ENCODE measurements around the gene GAGE10. TPM values are rescaled to one million over a fixed set of nuclear protein-coding genes. Genes with fewer than 3 reads are reported as not detected.

The GAGE10 gene
- total RNA-seq, 1 donor from 2014 or later = not detected

- DNase-seq (ENCODE audit: low spot score) = no peak
- H3K36me3 Mint-ChIP-seq (ENCODE audit: low read depth) = peaks cover 3% of the 10 kb centered on the region
- TF ChIP-seq CTCF (IDR thresholded peaks at IDR 0.05) = no peak
- peaks cover 6% of the 10 kb centered on the region for H3K9me3 Mint-ChIP-seq (ENCODE audit: low read depth)
- H3K27me3 Mint-ChIP-seq (ENCODE audit: low read depth) = no peaks in the 10 kb centered on the region
- H3K4me1 Mint-ChIP-seq (ENCODE audit: low read depth) = no peaks in the 10 kb centered on the region
- no peak overlapping the region for H3K27ac Mint-ChIP-seq (ENCODE audit: unreplicated experiment)
- H3K4me3 Mint-ChIP-seq (ENCODE audit: unreplicated experiment) = no peak overlapping the region
These were observed 17.3 kb upstream of the GAGE10 start for GRCh38 chrX:49286136-49286535.

- no peaks in the 10 kb centered on the region for H3K4me1 Mint-ChIP-seq (ENCODE audit: low read depth)
- H3K27ac Mint-ChIP-seq (ENCODE audit: unreplicated experiment) = no peak overlapping the region
- no peak for TF ChIP-seq CTCF (IDR thresholded peaks at IDR 0.05)
- DNase-seq (ENCODE audit: low spot score) = no peak
- H3K4me3 Mint-ChIP-seq (ENCODE audit: unreplicated experiment) = no peak overlapping the region
- peaks cover 3% of the 10 kb centered on the region for H3K36me3 Mint-ChIP-seq (ENCODE audit: low read depth)
- no peaks in the 10 kb centered on the region for H3K27me3 Mint-ChIP-seq (ENCODE audit: low read depth)
- H3K9me3 Mint-ChIP-seq (ENCODE audit: low read depth) = peaks cover 6% of the 10 kb centered on the region
These were observed 16.9 kb upstream of the GAGE10 start for GRCh38 chrX:49286581-49286980.

GRCh38 chrX:49287665-49288064 is 15.8 kb upstream of the GAGE10 start:
- H3K27ac Mint-ChIP-seq (ENCODE audit: unreplicated experiment) = no peak overlapping the region
- H3K9me3 Mint-ChIP-seq (ENCODE audit: low read depth) = peaks cover 6% of the 10 kb centered on the region
- no peaks in the 10 kb centered on the region for H3K27me3 Mint-ChIP-seq (ENCODE audit: low read depth)
- DNase-seq (ENCODE audit: low spot score) = no peak
- no peak overlapping the region for H3K4me3 Mint-ChIP-seq (ENCODE audit: unreplicated experiment)
- H3K36me3 Mint-ChIP-seq (ENCODE audit: low read depth) = peaks cover under 1% of the 10 kb centered on the region
- no peaks in the 10 kb centered on the region for H3K4me1 Mint-ChIP-seq (ENCODE audit: low read depth)
- no peak for TF ChIP-seq CTCF (IDR thresholded peaks at IDR 0.05)

- H3K4me1 Mint-ChIP-seq (ENCODE audit: low read depth) = no peaks in the 10 kb centered on the region
- no peaks in the 10 kb centered on the region for H3K36me3 Mint-ChIP-seq (ENCODE audit: low read depth)
- no peak overlapping the region for H3K4me3 Mint-ChIP-seq (ENCODE audit: unreplicated experiment)
- peaks cover 6% of the 10 kb centered on the region for H3K9me3 Mint-ChIP-seq (ENCODE audit: low read depth)
- H3K27me3 Mint-ChIP-seq (ENCODE audit: low read depth) = no peaks in the 10 kb centered on the region
- TF ChIP-seq CTCF (IDR thresholded peaks at IDR 0.05) = no peak
- H3K27ac Mint-ChIP-seq (ENCODE audit: unreplicated experiment) = no peak overlapping the region
- no peak for DNase-seq (ENCODE audit: low spot score)
These were observed 13.2 kb upstream of the GAGE10 start for GRCh38 chrX:49290215-49290614.

GRCh38 chrX:49291615-49292337 is 11.7 kb upstream of the GAGE10 start:
- H3K4me1 Mint-ChIP-seq (ENCODE audit: low read depth) = no peaks in the 10 kb centered on the region
- no peaks in the 10 kb centered on the region for H3K27me3 Mint-ChIP-seq (ENCODE audit: low read depth)
- DNase-seq (ENCODE audit: low spot score) = no peak
- peaks cover 11% of the 10 kb centered on the region for H3K9me3 Mint-ChIP-seq (ENCODE audit: low read depth)
- H3K36me3 Mint-ChIP-seq (ENCODE audit: low read depth) = no peaks in the 10 kb centered on the region
- no peak overlapping the region for H3K4me3 Mint-ChIP-seq (ENCODE audit: unreplicated experiment)
- TF ChIP-seq CTCF (IDR thresholded peaks at IDR 0.05) = peak; percentile 77
- no peak overlapping the region for H3K27ac Mint-ChIP-seq (ENCODE audit: unreplicated experiment)
